Measurements from ENCODE around the gene PCNA.

Gene PCNA

GRCh38 chr20:5148581-5148980, 28.8 kb upstream of the PCNA start:
- DNase-seq (ENCODE audit: low spot score in 2 of 2), result no peak
- H3K9me3 Mint-ChIP-seq, result no peaks in the 10 kb centered on the region
- no peak overlapping the region for H3K4me3 Mint-ChIP-seq
- H3K4me1 Mint-ChIP-seq, result peaks cover 78% of the 10 kb centered on the region
- H3K36me3 Mint-ChIP-seq, result peaks cover 13% of the 10 kb centered on the region
- no peak overlapping the region for H3K27ac Mint-ChIP-seq
- no peak for ATAC-seq

- H3K36me3 Mint-ChIP-seq, result peaks cover 22% of the 10 kb centered on the region
- no peak overlapping the region for H3K4me3 Mint-ChIP-seq
- H3K27ac Mint-ChIP-seq, result no peak overlapping the region
- H3K4me1 Mint-ChIP-seq, result peaks cover 72% of the 10 kb centered on the region
- H3K9me3 Mint-ChIP-seq, result no peaks in the 10 kb centered on the region
- no peak for ATAC-seq
- DNase-seq (ENCODE audit: low spot score in 2 of 2), result no peak
These were observed 27.3 kb upstream of the PCNA start for GRCh38 chr20:5146871-5147592.

GRCh38 chr20:5146099-5146668, 26.4 kb upstream of the PCNA start:
- Mint-ChIP-seq H3K4me3 (no peak overlapping the region), H3K27ac (peak overlapping the region; percentile 23), H3K36me3 (peaks cover 22% of the 10 kb centered on the region), H3K9me3 (no peaks in the 10 kb centered on the region), H3K4me1 (peaks cover 79% of the 10 kb centered on the region)
- DNase-seq (ENCODE audit: low spot score in 2 of 2) (no peak), ATAC-seq (no peak)

GRCh38 chr20:5145365-5146098, 25.8 kb upstream of the PCNA start:
- no peak for ATAC-seq
- no peak for DNase-seq (ENCODE audit: low spot score in 2 of 2)
- peaks cover 22% of the 10 kb centered on the region for H3K36me3 Mint-ChIP-seq
- peaks cover 80% of the 10 kb centered on the region for H3K4me1 Mint-ChIP-seq
- peak overlapping the region; percentile 23 for H3K27ac Mint-ChIP-seq
- no peak overlapping the region for H3K4me3 Mint-ChIP-seq
- no peaks in the 10 kb centered on the region for H3K9me3 Mint-ChIP-seq

- no peak for DNase-seq (ENCODE audit: low spot score in 2 of 2)
- Mint-ChIP-seq H3K4me1 (peaks cover 78% of the 10 kb centered on the region), H3K4me3 (no peak overlapping the region), H3K9me3 (no peaks in the 10 kb centered on the region), H3K27ac (peak overlapping the region; percentile 50), H3K36me3 (peaks cover 22% of the 10 kb centered on the region)
- peak; percentile 3 for ATAC-seq
These were observed 24.1 kb upstream of the PCNA start for GRCh38 chr20:5143851-5144250.

GRCh38 chr20:5141615-5142014, 21.9 kb upstream of the PCNA start:
- Mint-ChIP-seq H3K27ac (peak overlapping the region; percentile 56), H3K36me3 (peaks cover 30% of the 10 kb centered on the region), H3K4me3 (no peak overlapping the region), H3K4me1 (peaks cover 63% of the 10 kb centered on the region), H3K9me3 (no peaks in the 10 kb centered on the region)
- DNase-seq (ENCODE audit: low spot score in 2 of 2) (no peak), ATAC-seq (no peak)

- Mint-ChIP-seq H3K4me1 (peaks cover 62% of the 10 kb centered on the region), H3K9me3 (no peaks in the 10 kb centered on the region), H3K27ac (no peak overlapping the region), H3K4me3 (no peak overlapping the region), H3K36me3 (peaks cover 24% of the 10 kb centered on the region)
- ATAC-seq (no peak), DNase-seq (ENCODE audit: low spot score in 2 of 2) (no peak)
These were observed 20.4 kb upstream of the PCNA start for GRCh38 chr20:5140195-5140594.

GRCh38 chr20:5136096-5136495, 16.3 kb upstream of the PCNA start:
- Mint-ChIP-seq H3K9me3 (no peaks in the 10 kb centered on the region), H3K4me3 (no peak overlapping the region), H3K36me3 (peaks cover 17% of the 10 kb centered on the region), H3K4me1 (peaks cover 34% of the 10 kb centered on the region), H3K27ac (peak overlapping the region; percentile 13)
- DNase-seq (ENCODE audit: low spot score in 2 of 2) (no peak), ATAC-seq (no peak)

GRCh38 chr20:5135363-5136012, 15.7 kb upstream of the PCNA start:
- Mint-ChIP-seq H3K4me1 (peaks cover 31% of the 10 kb centered on the region), H3K27ac (peak overlapping the region; percentile 13), H3K9me3 (no peaks in the 10 kb centered on the region), H3K36me3 (peaks cover 19% of the 10 kb centered on the region), H3K4me3 (no peak overlapping the region)
- ATAC-seq (no peak), DNase-seq (ENCODE audit: low spot score in 2 of 2) (no peak)

GRCh38 chr20:5133998-5134397, 14.2 kb upstream of the PCNA start:
- H3K36me3 Mint-ChIP-seq, result peaks cover 34% of the 10 kb centered on the region
- no peak overlapping the region for H3K27ac Mint-ChIP-seq
- no peak overlapping the region for H3K4me3 Mint-ChIP-seq
- no peaks in the 10 kb centered on the region for H3K9me3 Mint-ChIP-seq
- ATAC-seq (no peak), DNase-seq (ENCODE audit: low spot score in 2 of 2) (no peak)
- H3K4me1 Mint-ChIP-seq, result peaks cover 26% of the 10 kb centered on the region

- H3K27ac Mint-ChIP-seq, result peak overlapping the region; percentile 9
- peaks cover 35% of the 10 kb centered on the region for H3K4me1 Mint-ChIP-seq
- peaks cover 50% of the 10 kb centered on the region for H3K36me3 Mint-ChIP-seq
- no peak overlapping the region for H3K4me3 Mint-ChIP-seq
- DNase-seq (ENCODE audit: low spot score in 2 of 2) (no peak), ATAC-seq (no peak)
- H3K9me3 Mint-ChIP-seq, result no peaks in the 10 kb centered on the region
These were observed 11.7 kb upstream of the PCNA start for GRCh38 chr20:5131502-5131901.

- no peak for DNase-seq (ENCODE audit: low spot score in 2 of 2)
- Mint-ChIP-seq H3K9me3 (no peaks in the 10 kb centered on the region), H3K4me1 (peaks cover 32% of the 10 kb centered on the region), H3K27ac (peak overlapping the region; percentile 87), H3K36me3 (peaks cover 58% of the 10 kb centered on the region), H3K4me3 (peak overlapping the region; percentile 90)
- no peak for ATAC-seq
These were observed 9.1 kb upstream of the PCNA start for GRCh38 chr20:5128886-5129285.

- Mint-ChIP-seq H3K9me3 (no peaks in the 10 kb centered on the region), H3K36me3 (peaks cover 55% of the 10 kb centered on the region), H3K4me1 (peaks cover 32% of the 10 kb centered on the region), H3K27ac (peak overlapping the region; percentile 87), H3K4me3 (peak overlapping the region; percentile 90)
- no peak for ATAC-seq
- DNase-seq (ENCODE audit: low spot score in 2 of 2), result no peak
These were observed 8.2 kb upstream of the PCNA start for GRCh38 chr20:5127859-5128424.

- Mint-ChIP-seq H3K9me3 (no peaks in the 10 kb centered on the region), H3K36me3 (peaks cover 49% of the 10 kb centered on the region), H3K4me1 (peaks cover 32% of the 10 kb centered on the region), H3K4me3 (peak overlapping the region; percentile 90), H3K27ac (peak overlapping the region; percentile 87)
- ATAC-seq, result peak; percentile 67
- peak; percentile 38 to 81 for DNase-seq (ENCODE audit: low spot score in 2 of 2)
These were observed 7.6 kb upstream of the PCNA start for GRCh38 chr20:5127204-5127858.

All from stimulated activated effector memory CD8-positive, alpha-beta T cell treated with anti-CD3 and anti-CD28 coated beads, Interleukin-12 subunit alpha, Interleukin-12 subunit beta, amount 100 ng/mL, for 72 hours (primary cell).